Choroid plexus epithelial cell (primary cell): Measurements from ENCODE around the gene PLEKHB1.
A peak's percentile ranks its signal among the peaks of the same experiment; 100 is the strongest.

Experiments used
- DNase-seq: peaks from one replicate; pipeline ENCODE4 v3.0.0-alpha.2; 2010; ENCODE audit warnings: low read depth
- H3K4me3 ChIP-seq: 2 replicates; pipeline ENCODE4 v1.5.1; 2011; ENCODE audit warnings: low read depth, mild to moderate bottlenecking, control low read depth, low read length, moderate library complexity
- CTCF ChIP-seq: conservative IDR thresholded peaks from 2 replicates; pipeline ENCODE4 v1.5.1; 2011; ENCODE audit warnings: low read depth, mild to moderate bottlenecking, control low read depth, inconsistent platforms, low read length, moderate library complexity

PLEKHB1 gene

DNA sequence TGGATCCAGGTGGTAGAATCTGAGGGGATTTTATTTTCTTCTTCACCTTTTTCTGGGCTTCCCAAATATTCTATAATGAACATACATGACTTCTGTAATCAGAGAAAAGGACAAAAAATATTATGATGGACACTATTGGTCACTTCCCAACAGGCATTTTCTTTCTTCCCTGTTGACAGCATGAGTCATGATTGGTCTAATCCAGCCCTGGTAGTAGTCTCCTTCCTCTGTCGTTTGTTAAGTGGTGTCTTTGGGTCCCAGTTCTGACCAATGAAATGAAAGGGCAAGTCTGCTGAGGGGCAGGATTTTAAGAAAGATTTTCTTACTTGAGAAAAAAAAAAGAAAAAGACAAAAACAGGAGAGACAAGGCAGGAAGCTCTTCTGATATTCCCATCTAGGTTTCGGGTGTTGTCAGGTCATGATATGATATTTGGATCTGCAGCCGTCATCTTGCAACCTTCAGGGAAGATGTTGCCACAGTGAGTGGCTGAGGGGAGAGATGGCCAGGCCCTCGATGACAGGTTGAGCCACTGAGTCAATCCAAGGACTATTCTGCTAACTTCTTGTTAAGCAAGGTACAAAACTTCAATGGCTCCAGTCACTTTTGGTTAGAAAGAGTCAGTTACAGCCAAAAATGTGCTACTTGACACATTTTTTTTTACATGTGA, 23.3 kb upstream of the PLEKHB1 start:
- no peak for TF ChIP-seq CTCF
- H3K4me3 ChIP-seq, result no peak overlapping the region
- no peak for DNase-seq

- H3K4me3 ChIP-seq, result no peak overlapping the region
- DNase-seq, result no peak
- TF ChIP-seq CTCF, result no peak
Measured at GRCh38 chr11:73623686-73624085, 22.7 kb upstream of the PLEKHB1 start.

- H3K4me3 ChIP-seq, result peak overlapping the region; percentile 44
- DNase-seq, result peak; percentile 84
- peak; percentile 97 for TF ChIP-seq CTCF
Measured at GRCh38 chr11:73625696-73626318, 20.6 kb upstream of the PLEKHB1 start.

GRCh38 chr11:73629907-73630306, 16.5 kb upstream of the PLEKHB1 start:
- TF ChIP-seq CTCF, result no peak
- no peak for DNase-seq
- H3K4me3 ChIP-seq, result no peak overlapping the region

DNA sequence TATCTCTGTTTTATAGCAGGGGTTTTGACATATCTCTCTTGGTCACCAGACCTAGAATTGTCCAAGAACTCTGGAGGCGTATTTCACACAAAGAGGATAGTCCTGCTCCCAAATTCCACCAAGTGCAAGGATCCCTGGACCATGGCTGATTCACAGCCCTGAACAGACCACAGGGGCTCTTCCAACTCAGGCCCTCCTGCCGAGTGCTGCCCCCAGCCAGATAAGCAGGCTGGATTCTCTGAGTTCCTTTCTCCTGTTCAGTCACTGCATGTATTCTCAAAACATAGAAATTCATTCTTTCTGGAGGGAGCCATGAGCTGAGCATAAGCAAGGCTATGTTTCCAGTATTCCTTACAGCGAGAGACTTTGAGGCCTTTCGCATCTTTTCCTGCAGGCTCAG, 13.4 kb upstream of the PLEKHB1 start:
- peak; percentile 66 for DNase-seq
- TF ChIP-seq CTCF, result no peak

GRCh38 chr11:73633999-73634398, 12.4 kb upstream of the PLEKHB1 start:
- H3K4me3 ChIP-seq, result no peak overlapping the region
- TF ChIP-seq CTCF, result no peak
- DNase-seq, result peak; percentile 15

More for the DNA sequence above, 13.4 kb upstream of the PLEKHB1 start:
- no peak overlapping the region for H3K4me3 ChIP-seq

GRCh38 chr11:73635721-73636120, 10.7 kb upstream of the PLEKHB1 start:
- no peak for DNase-seq
- TF ChIP-seq CTCF, result no peak
- no peak overlapping the region for H3K4me3 ChIP-seq
